GM19455 (cell line): Measurements from ENCODE around the gene BACH2.
"Not testable (repeated sequence)": the region's sequence is repeated elsewhere in the genome, so short reads cannot be mapped to it uniquely, and the experiment has no call there.

Source experiments
- ATAC-seq: cut with Tn5 transposase; IDR thresholded peaks from one replicate; pipeline ENCODE4 v1.9.1; 2021; ENCODE audit not compliant: unreplicated experiment

BACH2 gene

DNA sequence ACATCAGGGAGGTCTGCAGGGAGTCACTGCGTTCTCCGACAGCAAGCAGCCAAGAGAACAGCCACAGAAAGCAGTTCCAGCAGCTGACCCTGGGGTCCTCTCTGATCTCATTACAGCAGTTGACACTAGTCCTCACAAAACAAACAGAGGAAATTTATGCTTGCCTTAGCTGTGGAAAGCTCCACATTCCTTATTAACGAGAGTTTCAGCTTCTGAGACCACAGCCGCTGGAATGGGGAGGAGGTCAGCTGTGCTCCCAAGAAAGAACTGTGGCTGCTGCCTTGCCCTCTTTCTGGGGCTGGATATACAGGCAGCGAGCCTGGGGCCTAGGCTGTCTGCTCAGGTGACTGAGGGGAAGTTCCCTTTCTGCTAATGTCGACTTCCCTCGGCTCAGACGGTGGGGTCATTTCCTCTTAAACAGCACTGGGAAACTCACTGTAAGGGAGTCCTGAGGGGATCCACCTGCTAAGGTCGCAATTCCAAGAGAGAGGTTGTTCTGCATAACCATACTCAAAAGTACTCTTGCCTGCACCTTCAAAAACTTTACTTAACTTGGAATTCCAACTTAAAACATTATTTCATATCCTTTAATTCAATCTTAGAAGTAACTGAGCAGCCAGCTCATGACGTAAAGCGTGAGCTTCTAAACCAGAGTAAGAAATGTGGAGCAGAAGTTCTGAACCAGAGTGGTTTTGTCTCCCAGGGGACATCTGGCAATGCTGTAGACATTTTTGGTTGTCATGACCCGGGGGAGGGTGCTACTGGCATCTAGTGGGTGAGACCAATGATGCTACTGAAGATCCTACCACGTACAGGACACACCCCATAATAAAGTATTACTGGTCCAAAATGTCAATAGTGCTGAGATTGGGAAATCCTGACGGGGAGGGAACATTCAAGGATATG is 80.3 kb downstream of the BACH2 start:
- no peak for ATAC-seq

GRCh38 chr6:90214966-90215365 is 81.7 kb downstream of the BACH2 start:
- no peak for ATAC-seq

- ATAC-seq = no peak
These were observed 82.2 kb downstream of the BACH2 start for GRCh38 chr6:90214461-90214860.

GRCh38 chr6:90212274-90212673 is 84.4 kb downstream of the BACH2 start:
- ATAC-seq = no peak

DNA sequence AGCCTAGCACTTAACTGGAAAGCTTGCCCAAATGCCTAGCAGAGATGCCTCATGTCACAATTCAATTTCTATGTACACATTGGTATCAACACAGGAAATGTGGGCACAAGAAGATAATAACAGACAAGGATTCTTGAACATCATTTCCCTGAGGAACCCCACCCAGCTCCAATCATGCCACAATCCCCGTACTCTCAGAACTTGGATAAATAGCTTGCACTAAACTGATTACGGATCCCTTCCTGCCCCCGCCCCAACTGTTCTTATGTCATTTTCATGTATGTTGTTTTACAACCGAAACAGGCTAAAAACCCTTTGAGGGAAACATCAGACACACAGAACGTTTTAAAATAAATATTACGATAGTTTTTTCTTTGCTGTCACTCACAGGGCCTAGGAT is 87.1 kb downstream of the BACH2 start:
- no peak for ATAC-seq

DNA sequence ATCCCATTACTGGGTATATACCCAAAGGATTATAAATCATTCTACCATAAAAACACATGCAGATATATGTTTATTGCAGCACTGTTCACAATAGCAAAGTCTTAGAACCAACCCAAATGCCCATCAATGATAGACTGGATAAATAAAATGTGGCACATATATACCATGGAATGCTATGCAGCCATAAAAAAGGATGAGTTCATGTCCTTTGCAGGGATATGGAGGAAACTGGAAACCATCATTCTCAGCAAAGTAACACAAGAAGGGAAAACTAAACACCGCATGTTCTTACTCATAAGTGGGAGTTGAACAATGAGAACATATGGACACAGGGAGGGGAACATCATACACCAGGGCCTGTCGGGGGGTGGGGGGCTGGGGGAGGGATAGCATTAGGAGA is 88.0 kb downstream of the BACH2 start:
- not testable (repeated sequence) for ATAC-seq

DNA sequence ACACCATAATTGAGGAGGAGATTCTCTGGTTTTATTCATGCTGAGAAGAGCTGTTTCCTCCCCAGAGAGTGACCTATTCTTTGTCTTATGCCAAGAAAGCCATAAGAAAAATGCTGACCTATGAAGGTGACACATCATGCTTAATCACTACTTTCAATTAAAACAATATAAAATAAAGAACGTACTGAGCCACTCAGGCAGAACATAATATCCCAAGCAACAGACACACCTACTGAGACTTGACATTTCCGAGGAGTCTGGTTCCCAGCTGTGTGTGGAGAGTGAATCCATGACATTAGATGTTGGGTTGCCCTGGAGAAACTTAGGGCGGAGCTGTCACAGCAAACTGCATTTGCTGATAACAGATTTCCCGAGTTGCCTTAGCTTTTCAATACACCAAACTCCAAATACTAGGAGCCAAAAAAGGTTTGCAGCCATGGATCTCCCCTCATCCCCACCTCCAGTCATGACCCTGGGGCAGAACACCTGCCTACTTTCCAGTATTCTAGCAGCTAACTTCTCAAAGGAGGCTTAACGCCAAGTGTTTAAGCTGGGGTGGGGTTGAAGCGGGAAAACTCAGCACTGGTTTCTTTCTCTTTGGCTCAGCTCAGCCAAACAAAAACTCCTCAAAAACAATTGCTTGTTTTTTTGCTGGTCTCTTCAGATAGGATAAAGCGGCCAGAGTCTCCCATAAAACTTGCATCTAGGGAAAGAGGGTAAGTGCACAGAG is 92.2 kb downstream of the BACH2 start:
- no peak for ATAC-seq

GRCh38 chr6:90203672-90204071 is 93.0 kb downstream of the BACH2 start:
- ATAC-seq = no peak

DNA sequence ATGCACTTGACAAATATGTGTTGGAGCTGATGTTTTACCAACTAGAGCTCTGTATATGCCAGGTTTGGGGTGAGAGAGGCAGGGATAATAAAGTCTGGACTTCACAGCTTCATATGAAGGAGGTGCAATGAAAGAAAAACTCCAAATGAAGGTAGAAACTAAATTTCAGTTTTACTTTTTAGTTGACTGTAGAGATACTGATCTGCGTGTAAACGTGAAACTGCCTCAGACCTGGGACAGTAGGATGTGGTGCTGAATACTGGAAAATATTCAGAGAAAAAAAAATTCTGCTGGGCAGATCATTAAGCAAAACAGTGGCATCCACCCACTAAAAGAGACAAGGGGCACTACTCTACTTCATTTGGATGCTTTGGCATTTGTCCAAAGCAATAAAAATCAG is 94.5 kb downstream of the BACH2 start:
- ATAC-seq = no peak

DNA sequence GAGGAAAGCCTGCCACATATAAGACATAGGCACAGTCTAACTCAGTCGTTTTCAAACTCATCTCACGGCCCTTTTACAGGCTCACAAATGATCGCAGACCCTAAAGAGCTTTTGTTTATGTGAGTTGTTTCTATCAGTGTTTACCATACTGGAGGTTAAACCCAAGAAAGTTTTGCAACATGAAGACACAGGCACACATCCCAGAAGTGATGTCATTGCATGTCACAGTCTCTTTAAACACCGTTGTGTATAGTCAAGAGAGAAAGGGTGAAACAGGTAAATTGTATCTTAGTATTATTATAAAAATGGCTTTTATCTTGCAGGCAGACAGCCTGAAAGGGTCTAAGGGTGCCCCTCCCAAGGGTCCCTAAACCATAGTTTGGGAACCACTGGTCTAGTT is 96.7 kb downstream of the BACH2 start:
- ATAC-seq = no peak

DNA sequence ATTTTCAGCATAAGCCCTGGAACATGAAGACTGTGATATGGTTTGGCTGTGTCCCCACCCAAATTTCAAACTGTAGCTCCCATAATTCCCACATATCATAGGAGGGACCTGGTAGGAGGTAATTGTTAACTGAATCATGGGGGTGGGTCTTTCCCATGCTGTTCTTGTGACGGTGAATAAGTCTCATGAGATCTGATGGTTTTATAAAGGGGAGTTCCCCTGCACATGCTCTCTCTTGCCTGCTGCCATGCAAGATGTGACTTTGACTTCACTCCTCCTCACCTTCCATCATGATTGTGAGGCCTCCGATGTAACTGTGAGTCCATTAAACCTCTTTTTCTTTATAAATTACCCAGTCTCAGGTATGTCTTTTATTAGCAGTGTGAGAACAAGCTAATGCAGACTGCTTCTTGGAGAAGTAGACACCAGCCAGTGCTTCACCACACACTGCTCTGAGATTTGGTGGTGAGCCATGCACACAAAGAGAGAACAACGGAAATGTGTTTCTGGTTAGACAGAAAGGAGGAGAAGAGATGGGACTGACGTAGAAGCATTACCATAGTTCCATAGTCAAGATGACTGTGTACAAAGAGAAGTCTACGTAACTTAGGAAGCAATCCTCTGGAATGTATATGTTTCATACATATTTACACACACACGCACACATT is 97.8 kb downstream of the BACH2 start:
- ATAC-seq = no peak

- no peak for ATAC-seq
These were observed 98.7 kb downstream of the BACH2 start for GRCh38 chr6:90197854-90198496.

- ATAC-seq = no peak
These were observed 101.4 kb downstream of the BACH2 start for GRCh38 chr6:90195094-90195829.

GRCh38 chr6:90194371-90194841 is 102.2 kb downstream of the BACH2 start:
- ATAC-seq = no peak

- no peak for ATAC-seq
These were observed 103.3 kb downstream of the BACH2 start for GRCh38 chr6:90193359-90193758.

- ATAC-seq = no peak
These were observed 103.8 kb downstream of the BACH2 start for GRCh38 chr6:90192857-90193256.

GRCh38 chr6:90190752-90191395 is 105.8 kb downstream of the BACH2 start:
- ATAC-seq = no peak

- ATAC-seq = no peak
These were observed 106.5 kb downstream of the BACH2 start for GRCh38 chr6:90190131-90190530.

GRCh38 chr6:90187437-90188121 is 109.1 kb downstream of the BACH2 start:
- ATAC-seq = no peak
